ENCODE data around the gene DMRT1.

DMRT1 gene

GRCh38 chr9:1008216-1008615 is 166.7 kb downstream of the DMRT1 start:
- no peak for TF ChIP-seq MAX (IDR thresholded peaks at IDR 0.05)
- no peak for TF ChIP-seq CEBPB (IDR thresholded peaks at IDR 0.05)
- no peak for TF ChIP-seq FOXM1 (IDR thresholded peaks at IDR 0.05; ENCODE audit: borderline replicate concordance, low read depth)
- TF ChIP-seq EGR1 (IDR thresholded peaks at IDR 0.05), result no peak
- TF ChIP-seq ZBTB7A (IDR thresholded peaks at IDR 0.05; ENCODE audit: low read depth), result no peak
- no peak for TF ChIP-seq TEAD4 (IDR thresholded peaks at IDR 0.05)

- no peak for TF ChIP-seq TCF12 (IDR thresholded peaks at IDR 0.05; ENCODE audit: low read depth)
- no peak for TF ChIP-seq CEBPB (IDR thresholded peaks at IDR 0.05)
- peak; percentile 83 for TF ChIP-seq RAD21 (IDR thresholded peaks at IDR 0.05; ENCODE audit: low read depth)
- TF ChIP-seq YY1 (IDR thresholded peaks at IDR 0.05; ENCODE audit: low read depth), result 0 out of 2 replicates have a peak, but pooled peaks have one; percentile 21
- TF ChIP-seq ZBTB7A (IDR thresholded peaks at IDR 0.05; ENCODE audit: low read depth), result no peak
- peak; percentile 84 for TF ChIP-seq NFIC (IDR thresholded peaks at IDR 0.05)
Observed at GRCh38 chr9:1009101-1009707, 167.7 kb downstream of the DMRT1 start.

GRCh38 chr9:1013021-1013420 is 171.5 kb downstream of the DMRT1 start:
- TF ChIP-seq REST (IDR thresholded peaks at IDR 0.05; ENCODE audit: low read depth) (no peak), TCF12 (IDR thresholded peaks at IDR 0.05; ENCODE audit: low read depth) (no peak), MAX (IDR thresholded peaks at IDR 0.05) (no peak), CREB1 (IDR thresholded peaks at IDR 0.05; ENCODE audit: low read depth) (no peak), EGR1 (IDR thresholded peaks at IDR 0.05) (no peak), YY1 (IDR thresholded peaks at IDR 0.05; ENCODE audit: low read depth) (no peak), TEAD4 (IDR thresholded peaks at IDR 0.05) (no peak), NFIC (IDR thresholded peaks at IDR 0.05) (no peak), TAF1 (IDR thresholded peaks at IDR 0.05; ENCODE audit: low read depth) (no peak), RAD21 (IDR thresholded peaks at IDR 0.05; ENCODE audit: low read depth) (no peak), USF1 (IDR thresholded peaks at IDR 0.05) (no peak), FOXM1 (IDR thresholded peaks at IDR 0.05; ENCODE audit: borderline replicate concordance, low read depth) (no peak), EP300 (IDR thresholded peaks at IDR 0.05; ENCODE audit: borderline replicate concordance) (no peak), ZBTB7A (IDR thresholded peaks at IDR 0.05; ENCODE audit: low read depth) (no peak), CEBPB (IDR thresholded peaks at IDR 0.05) (no peak)

- TF ChIP-seq EP300 (IDR thresholded peaks at IDR 0.05; ENCODE audit: borderline replicate concordance) (no peak), YY1 (IDR thresholded peaks at IDR 0.05; ENCODE audit: low read depth) (no peak), ZBTB7A (IDR thresholded peaks at IDR 0.05; ENCODE audit: low read depth) (no peak), FOXM1 (IDR thresholded peaks at IDR 0.05; ENCODE audit: borderline replicate concordance, low read depth) (no peak), RAD21 (IDR thresholded peaks at IDR 0.05; ENCODE audit: low read depth) (no peak), TEAD4 (IDR thresholded peaks at IDR 0.05) (no peak), REST (IDR thresholded peaks at IDR 0.05; ENCODE audit: low read depth) (no peak), EGR1 (IDR thresholded peaks at IDR 0.05) (no peak), TCF12 (IDR thresholded peaks at IDR 0.05; ENCODE audit: low read depth) (no peak), TAF1 (IDR thresholded peaks at IDR 0.05; ENCODE audit: low read depth) (no peak), MAX (IDR thresholded peaks at IDR 0.05) (no peak), CEBPB (IDR thresholded peaks at IDR 0.05) (no peak), NFIC (IDR thresholded peaks at IDR 0.05) (no peak)
Observed at GRCh38 chr9:1014225-1014624, 172.7 kb downstream of the DMRT1 start.

GRCh38 chr9:1014640-1015039 is 173.1 kb downstream of the DMRT1 start:
- TF ChIP-seq CEBPB (IDR thresholded peaks at IDR 0.05), result no peak
- no peak for TF ChIP-seq YY1 (IDR thresholded peaks at IDR 0.05; ENCODE audit: low read depth)

- TF ChIP-seq RAD21 (IDR thresholded peaks at IDR 0.05; ENCODE audit: low read depth) (no peak), USF1 (IDR thresholded peaks at IDR 0.05) (no peak), CEBPB (IDR thresholded peaks at IDR 0.05) (no peak), TAF1 (IDR thresholded peaks at IDR 0.05; ENCODE audit: low read depth) (no peak), EGR1 (IDR thresholded peaks at IDR 0.05) (no peak), YY1 (IDR thresholded peaks at IDR 0.05; ENCODE audit: low read depth) (no peak), EP300 (IDR thresholded peaks at IDR 0.05; ENCODE audit: borderline replicate concordance) (no peak), TEAD4 (IDR thresholded peaks at IDR 0.05) (no peak), CREB1 (IDR thresholded peaks at IDR 0.05; ENCODE audit: low read depth) (no peak), TCF12 (IDR thresholded peaks at IDR 0.05; ENCODE audit: low read depth) (no peak), FOXM1 (IDR thresholded peaks at IDR 0.05; ENCODE audit: borderline replicate concordance, low read depth) (no peak), REST (IDR thresholded peaks at IDR 0.05; ENCODE audit: low read depth) (no peak), NFIC (IDR thresholded peaks at IDR 0.05) (no peak), MAX (IDR thresholded peaks at IDR 0.05) (no peak), ZBTB7A (IDR thresholded peaks at IDR 0.05; ENCODE audit: low read depth) (no peak)
Observed at GRCh38 chr9:1018121-1018520, 176.6 kb downstream of the DMRT1 start.

Data from Ishikawa (cell line).